Transverse colon (tissue), 4 donors: Measurements from ENCODE around the gene PPP4R2. TPM values are rescaled to one million over a fixed set of nuclear protein-coding genes. Genes with fewer than 3 reads are reported as not detected.

ENCODE experiments used
- DNase-seq: peaks from one replicate; pipeline ENCODE4 v3.0.0-alpha.2; 2019
- H3K27ac ChIP-seq, 4 donors: fragments of 200-600 bp; sonication (generic); 2 replicates each; pipeline ENCODE4 v1.5.1; 2016 to 2018; ENCODE audit warnings: inconsistent platforms in 4 of 4
- H3K27me3 ChIP-seq: fragments of 200-600 bp; sonication (generic); 2 replicates; pipeline ENCODE4 v1.5.1; 2017; ENCODE audit warnings: inconsistent platforms
- H3K36me3 ChIP-seq, 4 donors: fragments of 200-600 bp; sonication (generic); 2 replicates each; pipeline ENCODE4 v1.5.1; 2017 to 2019; ENCODE audit warnings: inconsistent platforms in 4 of 4
- H3K4me1 ChIP-seq, 4 donors: fragments of 200-600 bp; sonication (generic); 2 replicates each; pipeline ENCODE4 v1.5.1; 2017 to 2020; ENCODE audit warnings: inconsistent platforms in 4 of 4
- H3K4me3 ChIP-seq, 4 donors: fragments of 200-600 bp; sonication (generic); 1 replicate in 1 of 4; 2 replicates in 3 of 4; pipeline versions ENCODE4 v1.5.1 to v1.6.1; 2017 to 2019; ENCODE audit warnings: inconsistent platforms in 4 of 4
- H3K9me3 ChIP-seq, 2 donors: fragments of 200-600 bp; sonication (generic); 2 replicates each; pipeline ENCODE4 v1.5.1; 2017 to 2019; ENCODE audit warnings: inconsistent platforms in 2 of 2
- CTCF ChIP-seq, 5 experiments: fragments of 200-600 bp in 3 of 5; fragments of 450-650 bp in 2 of 5; sonication (generic) in 3 of 5; IDR thresholded peaks; 1 replicate in 2 of 5; 2 replicates in 3 of 5; pipeline ENCODE4 v1.5.1; 2016 to 2017; ENCODE audit warnings: antibody characterized with exemption in 5 of 5, inconsistent platforms in 3 of 5, mild to moderate bottlenecking in 2 of 5, moderate library complexity in 1 of 5
- EP300 ChIP-seq: sonication (generic); formaldehyde crosslinking; IDR thresholded peaks from one replicate; pipeline ENCODE4 v1.6.1; 2017; ENCODE audit warnings: antibody characterized with exemption, low read depth
- POLR2A ChIP-seq: fragments of 450-650 bp; IDR thresholded peaks from one replicate; pipeline ENCODE4 v1.6.1; 2016; ENCODE audit warnings: antibody characterized with exemption, mild to moderate bottlenecking, moderate library complexity
- POLR2AphosphoS5 ChIP-seq, 3 donors: sonication (generic); formaldehyde crosslinking; IDR thresholded peaks; one replicate each; pipeline ENCODE4 v1.6.1; 2016; ENCODE audit warnings: antibody characterized with exemption in 3 of 3
- WGBS, 2 donors: methylation state at CpG; one replicate each; pipeline ENCODE4 v1.1.5; 2018; ENCODE audit warnings: low coverage in 1 of 2; 5-methylcytosine and 5-hydroxymethylcytosine counted together
- in situ Hi-C, 4 donors: fragments of 200-750 bp; cut with MboI; loops; one replicate each; pipeline versions ENCODE4 v1.15.0 to v1.15.1; 2017; ENCODE audit warnings: low sequenced_read_pairs in 3 of 4, low pct_ligation_motif_present in 1 of 4, low pct_unique_long_range_greater_than_20kb in 1 of 4
- intact Hi-C: fragments of 100-400 bp; cut with DNase I; formaldehyde crosslinking; loops from one replicate; pipeline ENCODE4 v1.15.1; 2023; ENCODE audit warnings: low total_unique reads
- total RNA-seq, 4 donors: library from RNA; depleted of rRNA; stranded (reverse); fragments of >200 nt; gene quantifications; one replicate each; pipeline ENCODE4 v1.1.0, GENCODE V29; 2016

PPP4R2 gene
- total RNA-seq, 4 donors from 2014 or later = 14.5 to 55.6 (median 36.9) TPM

DNA sequence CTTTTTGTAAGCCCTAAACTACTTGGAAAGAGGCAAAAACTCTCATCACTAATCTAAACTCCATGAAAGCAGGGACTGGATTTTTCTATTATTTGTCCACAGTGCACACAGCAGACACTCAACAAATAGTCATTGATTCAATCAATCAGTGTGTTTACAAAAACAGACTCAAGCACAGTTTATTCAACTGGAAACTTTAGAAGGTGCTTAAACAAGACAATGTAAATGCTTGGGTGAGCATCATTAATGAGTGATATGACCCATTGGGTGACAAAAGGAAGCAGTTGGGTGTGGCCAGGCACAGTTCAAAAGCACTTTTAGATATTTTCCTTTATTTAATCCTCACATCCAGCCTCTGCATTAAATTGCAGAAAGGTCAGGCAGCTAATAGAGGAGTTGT, 32.0 kb upstream of the PPP4R2 start:
- H3K9me3 ChIP-seq = no peaks in the 10 kb centered on the region
- in situ Hi-C loops (no loop called here), intact Hi-C loops (no loop called here)
- no peaks in the 10 kb centered on the region for H3K27me3 ChIP-seq
- TF ChIP-seq EP300 (no peak), POLR2A (no peak), CTCF (IDR thresholded peaks at IDR 0.05) (no peak), POLR2AphosphoS5 (IDR thresholded peaks at IDR 0.05) (no peak)
- no peaks in the 10 kb centered on the region for H3K36me3 ChIP-seq
- no peak for DNase-seq
- no peak overlapping the region for H3K4me3 ChIP-seq
- no peak overlapping the region for H3K27ac ChIP-seq
- H3K4me1 ChIP-seq = peaks cover 5 to 21% (median 7%) of the 10 kb centered on the region in 4 donors

DNA sequence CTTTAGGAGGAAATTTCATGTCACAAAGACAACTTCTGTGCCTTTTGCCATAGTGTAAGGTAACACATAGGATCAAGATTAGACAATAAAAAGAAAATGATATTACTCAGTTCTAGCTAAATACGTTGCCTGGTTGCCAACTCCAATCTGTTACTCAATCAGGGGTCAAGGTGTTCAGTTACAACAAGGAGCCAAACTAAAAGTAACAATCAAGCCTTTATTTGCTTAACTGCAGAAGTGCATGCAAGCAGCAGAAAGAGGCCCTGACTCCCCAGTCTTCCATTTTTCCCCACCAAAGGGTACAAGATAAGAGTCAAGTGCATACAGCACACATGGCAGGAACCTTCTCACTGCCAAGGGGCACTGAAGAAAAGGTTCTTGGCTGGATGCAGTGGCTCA, 28.3 kb upstream of the PPP4R2 start:
- no peaks in the 10 kb centered on the region for H3K9me3 ChIP-seq
- no peak overlapping the region for H3K27ac ChIP-seq
- 55 to 67% methylated on average over 1 of the region's 1 CpG for WGBS, 2 donors
- no peak for DNase-seq
- no peak overlapping the region for H3K4me3 ChIP-seq
- TF ChIP-seq EP300 (no peak), POLR2A (no peak), CTCF (IDR thresholded peaks at IDR 0.05) (no peak), POLR2AphosphoS5 (IDR thresholded peaks at IDR 0.05) (no peak)
- intact Hi-C loops = no loop called here
- no peaks in the 10 kb centered on the region for H3K36me3 ChIP-seq
- H3K4me1 ChIP-seq = peaks cover 0 to 5% (median 3%) of the 10 kb centered on the region in 4 donors
- in situ Hi-C loops = no loop called here
- no peaks in the 10 kb centered on the region for H3K27me3 ChIP-seq

DNA sequence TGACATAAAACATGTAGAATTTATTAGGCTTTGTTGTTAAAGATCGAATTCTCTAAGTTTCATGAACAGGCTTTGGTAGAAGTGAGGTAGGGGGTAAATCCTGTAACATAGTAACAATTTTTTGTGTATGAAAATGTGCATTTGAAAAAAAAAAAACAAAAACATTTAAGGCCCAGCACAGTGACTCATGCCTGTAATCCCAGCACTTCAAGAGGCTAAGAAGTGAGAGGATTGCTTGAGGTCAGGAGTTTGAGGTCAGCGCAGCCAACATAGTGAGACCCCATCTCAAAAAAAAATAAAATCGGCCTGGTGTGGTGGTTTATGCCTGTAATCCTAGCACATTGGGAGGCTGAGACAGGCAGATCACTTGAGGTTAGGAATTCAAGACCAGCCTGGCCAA, 26.8 kb upstream of the PPP4R2 start:
- Histone ChIP-seq H3K4me1 (peaks cover 0 to 9% (median 3%) of the 10 kb centered on the region in 4 donors), H3K36me3 (no peaks in the 10 kb centered on the region), H3K27ac (no peak overlapping the region), H3K9me3 (no peaks in the 10 kb centered on the region), H3K27me3 (no peaks in the 10 kb centered on the region), H3K4me3 (no peak overlapping the region)
- intact Hi-C loops (no loop called here), in situ Hi-C loops (no loop called here)
- TF ChIP-seq CTCF (IDR thresholded peaks at IDR 0.05) = no peak
- TF ChIP-seq POLR2AphosphoS5 (IDR thresholded peaks at IDR 0.05) = no peak
- no peak for TF ChIP-seq POLR2A
- no peak for TF ChIP-seq EP300
- 84 to 97% methylated on average over 3 of the region's 3 CpGs for WGBS, 2 donors
- DNase-seq = no peak

DNA sequence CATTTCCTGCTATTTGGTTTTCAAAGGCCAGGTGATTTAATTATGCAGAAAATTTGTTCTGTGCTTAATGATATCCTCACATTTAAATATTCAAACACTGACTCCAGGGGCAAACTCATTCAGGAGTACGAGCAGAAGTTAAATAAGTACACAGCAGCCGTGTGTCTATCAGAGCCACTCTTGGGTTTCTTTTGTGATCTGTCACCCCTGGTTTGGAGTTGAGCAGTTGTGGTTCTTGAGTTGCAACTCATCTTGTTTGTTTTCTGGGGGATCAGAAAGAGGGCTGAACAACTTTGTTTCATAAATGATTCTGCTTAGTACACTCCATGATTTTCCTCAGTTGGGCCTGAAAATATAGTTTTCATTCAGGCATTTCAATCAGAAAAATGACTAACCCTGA, 25.7 kb upstream of the PPP4R2 start:
- Histone ChIP-seq H3K36me3 (no peaks in the 10 kb centered on the region), H3K9me3 (no peaks in the 10 kb centered on the region), H3K4me3 (no peak overlapping the region), H3K4me1 (peaks cover 0 to 9% (median 3%) of the 10 kb centered on the region in 4 donors), H3K27ac (no peak overlapping the region), H3K27me3 (no peaks in the 10 kb centered on the region)
- TF ChIP-seq POLR2AphosphoS5 (IDR thresholded peaks at IDR 0.05) (no peak), EP300 (no peak)
- intact Hi-C loops (no loop called here), in situ Hi-C loops (no loop called here)
- no peak for DNase-seq
- WGBS, 2 donors = 73 to 85% methylated on average over 2 of the region's 2 CpGs

GRCh38 chr3:72972706-72973030, 23.9 kb upstream of the PPP4R2 start:
- no peak overlapping the region for H3K4me3 ChIP-seq
- in situ Hi-C loops (no loop called here), intact Hi-C loops (no loop called here)
- 80 to 86% methylated on average over 3 of the region's 3 CpGs for WGBS, 2 donors
- H3K27ac ChIP-seq = peak overlapping the region in 2 of 4 donors; percentile 18 to 50
- no peaks in the 10 kb centered on the region for H3K27me3 ChIP-seq
- H3K4me1 ChIP-seq = peaks cover 0 to 9% (median 3%) of the 10 kb centered on the region in 4 donors
- H3K9me3 ChIP-seq = no peaks in the 10 kb centered on the region
- H3K36me3 ChIP-seq = no peaks in the 10 kb centered on the region
- no peak for DNase-seq
- no peak for TF ChIP-seq CTCF (IDR thresholded peaks at IDR 0.05)
- TF ChIP-seq POLR2AphosphoS5 (IDR thresholded peaks at IDR 0.05) = no peak
- TF ChIP-seq POLR2A = no peak
